Endometrium (tissue), 2 donors: ENCODE results near the gene NHEJ1.

Experiments used
- FAIRE-seq: peaks from 2 replicates; lab custom pipeline; 2012; peaks lifted over from hg19 to GRCh38; lab: Jason Lieb, UNC
- donor health status: control.
- donor health status: control.

Gene NHEJ1

DNA sequence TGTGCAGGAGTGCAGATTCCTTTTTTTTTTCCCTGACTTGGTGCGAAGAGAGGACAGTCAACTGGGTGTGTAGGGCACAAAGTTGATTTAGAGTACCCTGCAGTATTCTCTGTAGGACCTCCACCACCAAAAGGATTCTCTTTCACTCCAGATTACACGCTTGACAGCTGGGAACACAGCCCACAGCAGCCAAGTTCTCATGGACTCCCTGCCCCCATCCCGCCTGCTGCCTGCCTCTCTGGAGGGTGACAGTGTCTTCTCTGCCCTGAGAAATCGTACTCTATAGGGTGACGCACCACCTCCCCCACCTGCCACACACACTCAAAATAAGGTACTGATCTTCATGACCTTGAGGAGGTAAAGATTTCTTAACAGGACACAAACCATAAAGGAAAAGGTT lies 73.3 kb downstream of the NHEJ1 start:
- FAIRE-seq: no peak

DNA sequence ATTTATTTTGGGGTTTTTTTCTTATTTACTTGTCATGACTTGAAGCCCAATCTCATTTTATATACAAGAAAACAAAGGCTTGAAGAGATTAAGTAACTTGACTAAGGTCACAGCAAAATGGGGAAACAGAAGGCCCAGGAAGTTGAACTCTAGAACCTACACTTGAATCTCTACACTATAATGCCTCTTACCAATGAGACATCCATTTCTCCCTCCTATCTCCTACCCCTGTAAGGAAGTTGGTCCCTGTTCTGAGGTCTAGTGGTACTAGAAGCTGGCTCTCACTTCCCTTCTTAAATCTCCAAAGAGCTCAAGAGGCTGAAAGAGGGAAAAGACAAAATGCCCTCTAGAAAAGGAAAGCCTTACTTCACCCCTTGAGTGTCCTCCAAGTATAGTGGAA lies 74.4 kb downstream of the NHEJ1 start:
- FAIRE-seq: no peak

DNA sequence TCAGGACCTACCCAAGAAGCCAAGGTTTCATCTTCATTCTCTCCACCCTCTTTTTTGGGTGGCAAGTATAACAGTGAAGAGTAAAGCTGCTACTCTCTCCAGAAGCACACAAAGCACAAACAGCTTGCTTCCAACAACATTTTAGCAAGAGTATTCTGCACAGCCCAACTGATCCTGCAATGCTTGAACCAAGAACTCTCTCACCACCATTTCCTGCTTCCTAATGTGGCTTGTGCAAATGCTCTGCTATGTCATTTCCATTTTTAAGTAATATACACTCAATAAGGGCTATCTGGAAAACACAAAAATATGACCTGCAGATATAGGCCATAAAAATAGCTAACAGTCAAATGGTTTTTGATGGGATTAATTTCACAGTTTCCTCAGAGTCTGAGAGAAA lies 75.8 kb downstream of the NHEJ1 start:
- FAIRE-seq: no peak

GRCh38 chr2:219082332-219082958 lies 78.2 kb downstream of the NHEJ1 start:
- no peak for FAIRE-seq

GRCh38 chr2:219081701-219082331 lies 78.8 kb downstream of the NHEJ1 start:
- no peak for FAIRE-seq

DNA sequence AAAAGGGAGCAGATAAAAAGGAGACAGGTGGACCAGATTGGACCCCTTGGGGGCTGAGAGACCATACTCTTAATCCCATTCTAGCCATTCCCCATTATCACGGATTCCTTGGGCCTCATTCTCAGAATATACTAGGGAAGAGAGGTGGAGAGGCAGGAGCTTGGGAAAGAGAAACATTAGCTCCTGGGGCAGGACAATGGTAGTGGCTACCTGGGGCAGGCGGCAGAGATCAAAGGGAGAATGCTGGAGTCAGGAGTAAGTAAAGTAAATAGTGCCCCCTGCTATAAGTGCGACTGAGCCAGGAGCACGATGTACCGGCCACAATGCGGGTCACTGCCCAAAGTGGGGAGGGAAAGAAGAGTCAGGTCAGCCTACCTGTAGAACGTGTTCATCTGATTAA lies 79.5 kb downstream of the NHEJ1 start:
- no peak for FAIRE-seq

DNA sequence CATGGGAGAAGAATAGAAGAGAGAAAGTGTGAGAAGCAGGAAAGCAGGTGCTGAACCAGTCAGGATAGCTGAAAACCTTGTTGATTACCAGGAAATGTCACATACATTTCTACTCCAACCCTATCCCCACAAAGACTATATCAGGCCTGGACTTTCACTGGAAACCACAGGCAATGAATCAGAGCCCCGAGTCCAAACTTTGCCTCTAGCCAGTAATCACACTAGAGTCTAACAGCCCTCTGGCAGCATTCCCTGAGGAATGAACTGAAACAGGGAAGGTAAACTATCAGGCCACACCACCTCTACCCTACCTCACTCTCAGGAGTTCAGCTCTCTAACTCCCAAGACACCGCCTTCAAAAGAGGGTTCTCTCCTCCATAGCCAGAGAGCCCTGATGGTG lies 81.2 kb downstream of the NHEJ1 start:
- no peak for FAIRE-seq

- no peak for FAIRE-seq
Observed at GRCh38 chr2:219078951-219079350, 81.7 kb downstream of the NHEJ1 start.

- no peak for FAIRE-seq
Observed at GRCh38 chr2:219078126-219078525, 82.5 kb downstream of the NHEJ1 start.

- no peak for FAIRE-seq
Observed at GRCh38 chr2:219076253-219076652, 84.4 kb downstream of the NHEJ1 start.

GRCh38 chr2:219073413-219074129 lies 87.0 kb downstream of the NHEJ1 start:
- no peak for FAIRE-seq

GRCh38 chr2:219072741-219073250 lies 87.8 kb downstream of the NHEJ1 start:
- FAIRE-seq: no peak

DNA sequence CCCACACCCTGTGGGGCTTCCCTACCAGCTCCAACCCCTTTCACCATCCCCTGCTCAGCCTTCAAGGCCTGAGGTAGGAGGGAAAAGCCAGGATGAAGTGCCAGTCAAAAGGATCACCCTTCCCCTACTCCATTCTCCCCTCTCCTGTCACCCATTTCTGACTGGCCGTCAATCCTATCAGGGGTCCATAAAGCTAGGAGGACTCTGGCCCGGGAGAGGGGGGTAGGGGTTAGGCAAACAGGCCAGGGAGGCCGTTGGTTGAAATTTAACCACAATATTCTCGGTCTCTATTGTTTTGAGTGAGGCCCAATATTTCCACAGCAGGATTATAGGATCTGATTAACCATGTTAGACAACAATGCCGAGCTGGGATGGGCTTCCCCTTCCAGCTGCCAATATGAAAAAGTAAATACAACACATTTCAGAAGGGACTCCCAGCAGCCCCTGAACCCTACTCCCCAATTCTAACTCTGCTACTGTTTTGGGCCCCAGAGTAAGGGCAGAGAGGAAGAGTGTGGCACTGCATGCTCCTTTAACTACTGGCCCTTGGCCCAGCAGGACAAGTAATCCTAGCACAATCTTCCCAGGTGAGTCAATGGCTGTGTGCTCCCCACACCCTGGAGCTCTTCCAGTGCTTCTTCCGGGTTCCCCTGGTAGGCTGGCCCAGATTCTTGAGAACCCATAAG lies 89.3 kb downstream of the NHEJ1 start:
- no peak for FAIRE-seq

DNA sequence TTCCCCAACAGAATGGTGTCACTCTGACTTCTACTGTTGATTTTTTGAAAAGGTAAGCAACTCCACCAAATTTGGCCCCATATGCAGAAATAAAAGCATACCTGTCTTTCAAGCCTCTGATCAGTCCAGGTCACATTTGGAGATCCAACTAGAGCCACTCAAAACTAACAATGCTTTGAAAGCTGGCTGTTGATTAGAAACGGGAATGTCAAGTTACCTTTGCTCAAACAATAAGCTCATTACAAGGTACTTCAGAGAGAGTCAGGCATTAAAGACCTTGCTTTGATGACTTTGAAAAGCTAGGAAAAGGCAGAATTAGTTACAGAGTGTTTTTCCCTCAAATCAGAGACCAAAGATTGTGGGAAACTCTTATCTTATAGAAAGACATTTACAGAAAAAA lies 95.1 kb downstream of the NHEJ1 start:
- FAIRE-seq: peak; percentile 35

- FAIRE-seq: no peak
Observed at GRCh38 chr2:219062081-219062480, 98.5 kb downstream of the NHEJ1 start.

DNA sequence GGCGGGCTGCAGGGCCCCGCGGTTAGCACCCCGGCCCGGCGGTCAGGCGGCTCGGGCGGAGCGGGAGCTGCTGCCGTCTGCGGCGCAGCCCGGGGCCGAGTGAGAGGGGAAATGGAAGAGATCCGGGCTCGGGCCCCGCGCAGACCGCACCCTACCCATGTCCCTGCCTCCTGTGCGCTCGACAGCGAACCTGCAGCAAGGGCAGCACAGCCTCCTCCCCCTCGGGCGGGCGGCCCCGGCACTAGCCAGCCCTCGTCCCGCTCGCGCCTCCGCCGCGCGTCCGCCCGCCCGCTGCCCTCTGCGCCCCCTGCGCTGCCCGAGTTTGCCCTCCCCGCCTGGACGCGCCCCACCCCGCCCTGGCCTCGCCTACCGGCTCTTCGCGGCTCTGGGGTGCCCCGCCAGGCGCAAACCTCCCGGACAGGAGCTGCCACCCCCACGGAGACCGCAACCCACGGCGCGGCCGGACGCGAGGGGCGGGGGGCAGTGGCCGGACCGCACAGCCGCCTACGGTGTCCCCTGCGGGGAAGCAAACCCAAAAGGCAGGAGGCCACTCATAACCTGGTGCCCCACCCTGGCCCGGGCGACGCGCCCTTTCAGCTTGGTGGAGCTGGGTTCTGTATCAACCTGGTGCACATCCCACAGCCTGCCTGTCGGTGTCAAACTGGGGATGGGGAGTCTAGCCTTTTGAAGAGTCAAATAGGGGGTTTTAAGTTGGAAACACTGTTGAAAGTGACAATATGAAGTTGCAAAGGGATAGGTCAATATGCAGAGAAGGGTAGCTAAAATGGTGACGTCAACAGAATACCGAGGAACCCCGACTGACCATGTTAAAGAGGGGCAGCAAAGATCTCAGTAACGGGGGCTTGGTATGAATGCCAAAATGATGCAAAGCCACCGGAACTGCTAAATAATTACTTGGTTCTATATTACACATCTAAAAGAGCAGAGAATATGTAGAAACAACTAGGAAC lies 99.5 kb downstream of the NHEJ1 start, which contains the start of gene IHH:
IHH (minus strand) TSS at position 101 of the 971 bp plus-strand sequence. CDS start 454 bp downstream, outside the sequence.
- FAIRE-seq: no peak

- FAIRE-seq: no peak
Observed at GRCh38 chr2:219059725-219060682, 100.6 kb downstream of the NHEJ1 start.

DNA sequence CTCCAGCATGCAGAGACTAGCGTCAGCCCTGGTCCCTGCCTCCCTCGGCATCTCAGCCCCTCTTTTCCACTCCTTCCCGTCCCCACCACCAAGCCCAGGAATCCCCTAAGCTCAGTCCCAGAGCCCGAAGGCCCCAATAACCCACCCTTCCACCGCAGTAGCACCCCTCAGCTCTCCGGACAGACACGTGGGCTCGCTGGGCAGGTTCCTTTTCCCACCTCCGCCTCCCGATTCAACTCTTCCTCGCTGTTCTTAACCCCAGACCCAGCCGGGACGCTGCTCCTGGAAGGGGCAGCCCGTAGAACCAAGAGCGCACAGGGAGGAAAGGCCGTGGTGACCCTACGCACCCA lies 101.3 kb downstream of the NHEJ1 start:
- no peak for FAIRE-seq

GRCh38 chr2:219058541-219059374 lies 101.9 kb downstream of the NHEJ1 start:
- no peak for FAIRE-seq
